HEK293 (cell line): ENCODE measurements around the gene ALDOA.

Source experiments
- CTCF ChIA-PET: fragments of 350-600 bp; formaldehyde crosslinking; extraction: SDS; loops from one replicate; lab custom pipeline; 2021; ENCODE audit warnings: antibody characterized with exemption; lab: Yijun Ruan, JAX
- POLR2A ChIA-PET: fragments of 300-600 bp; formaldehyde crosslinking; extraction: SDS; loops from one replicate; lab custom pipeline; 2020; ENCODE audit warnings: antibody characterized with exemption, inconsistent platforms; lab: Yijun Ruan, JAX
- H3K27ac ChIP-seq: fragments of 200-500 bp; sonication (Bioruptor generic); 2 replicates; pipeline ENCODE4 v1.5.1; 2014; ENCODE audit warnings: low read depth, low read length, control low read depth, inconsistent platforms; ENCODE audit errors: extremely low read depth
- H3K36me3 ChIP-seq, 2 experiments: fragments of 200-500 bp in 1 of 2; sonication (Bioruptor generic) in 1 of 2; 1 replicate in 1 of 2; 2 replicates in 1 of 2; pipeline ENCODE4 v1.5.1; 2014 to 2017; ENCODE audit warnings: inconsistent platforms in 2 of 2, low read length in 2 of 2; ENCODE audit not compliant: control insufficient read depth in 2 of 2, insufficient read depth in 1 of 2
- H3K4me1 ChIP-seq: fragments of 200-500 bp; sonication (Bioruptor generic); 2 replicates; pipeline ENCODE4 v1.5.1; 2014; ENCODE audit warnings: mild to moderate bottlenecking, low read length, inconsistent platforms; ENCODE audit not compliant: control insufficient read depth, insufficient read depth
- H3K4me3 ChIP-seq: 2 replicates; pipeline ENCODE4 v1.5.1; 2011; ENCODE audit warnings: low read depth, mild to moderate bottlenecking, control low read depth, low read length, moderate library complexity
- H3K9me3 ChIP-seq: fragments of 200-500 bp; sonication (Bioruptor generic); 2 replicates; pipeline ENCODE4 v1.5.1; 2014; ENCODE audit warnings: low read depth, low read length, inconsistent platforms; ENCODE audit not compliant: control insufficient read depth, insufficient read depth
- BCL6B ChIP-seq: fragments of 450-650 bp; formaldehyde crosslinking; IDR thresholded peaks from 2 replicates; pipeline ENCODE4 v1.5.1; 2017; ENCODE audit warnings: missing biosample characterization, missing genetic modification characterization
- CTCF ChIP-seq: fragments of 450-650 bp; formaldehyde crosslinking; IDR thresholded peaks from 2 replicates; pipeline ENCODE4 v1.5.1; 2016; ENCODE audit warnings: missing biosample characterization, missing genetic modification characterization
- ELK4 ChIP-seq: IDR thresholded peaks from 2 replicates; pipeline ENCODE4 v1.6.1; 2011; ENCODE audit warnings: mild to moderate bottlenecking, low read depth, low read length, borderline replicate concordance
- HIC1 ChIP-seq: fragments of 450-650 bp; formaldehyde crosslinking; IDR thresholded peaks from 2 replicates; pipeline ENCODE4 v1.5.1; 2016; ENCODE audit warnings: missing biosample characterization, missing genetic modification characterization
- PATZ1 ChIP-seq: fragments of 450-650 bp; formaldehyde crosslinking; IDR thresholded peaks from 2 replicates; pipeline ENCODE4 v1.5.1; 2016; ENCODE audit warnings: missing biosample characterization, missing genetic modification characterization
- ZBTB7A ChIP-seq: fragments of 450-650 bp; formaldehyde crosslinking; IDR thresholded peaks from 2 replicates; pipeline ENCODE4 v1.5.1; 2016; ENCODE audit warnings: low read depth, missing biosample characterization, missing genetic modification characterization
- ZIC2 ChIP-seq: fragments of 450-650 bp; formaldehyde crosslinking; IDR thresholded peaks from 2 replicates; pipeline ENCODE4 v1.5.1; 2016; ENCODE audit warnings: missing biosample characterization, missing genetic modification characterization
- ZNF747 ChIP-seq: fragments of 450-650 bp; formaldehyde crosslinking; IDR thresholded peaks from 2 replicates; pipeline ENCODE4 v1.5.1; 2016; ENCODE audit warnings: missing biosample characterization, missing genetic modification characterization
- ZNF768 ChIP-seq: fragments of 450-650 bp; formaldehyde crosslinking; IDR thresholded peaks from 2 replicates; pipeline ENCODE4 v1.5.1; 2018; ENCODE audit warnings: missing biosample characterization, mild to moderate bottlenecking, missing genetic modification characterization
- ZNF843 ChIP-seq: fragments of 450-650 bp; formaldehyde crosslinking; IDR thresholded peaks from 2 replicates; pipeline ENCODE4 v1.5.1; 2016; ENCODE audit warnings: missing biosample characterization, missing genetic modification characterization
- TF ChIP-seq, protein P1 (sequence below): fragments of 450-650 bp; formaldehyde crosslinking; IDR thresholded peaks from 2 replicates; pipeline ENCODE4 v1.5.1; 2016; ENCODE audit warnings: missing biosample characterization, missing genetic modification characterization, borderline replicate concordance

Gene ALDOA

GRCh38 chr16:30082545-30083090 lies 17.1 kb downstream of the ALDOA start:
- ChIA-PET POLR2A (interaction anchor here (1.5 kb wide), 1 partner anchor 16 kb away, joined by 8 read pairs; the partner anchor contains the start of gene ALDOA), CTCF (interaction anchor here (0.6 to 1.7 kb wide), 9 partner anchors 9 to 519 kb away, joined by 3 to 5 read pairs (median 4); partner anchors contain the start of genes TBX6 and TMEM219)
- H3K36me3 ChIP-seq = peaks cover 29 to 92% of the 10 kb centered on the region in 2 experiments; a peak in 2 of 3 replicates
- H3K4me1 ChIP-seq = no peaks in the 10 kb centered on the region
- H3K9me3 ChIP-seq = no peaks in the 10 kb centered on the region
- no peak overlapping the region for H3K27ac ChIP-seq
- TF ChIP-seq BCL6B (tag by site-specific recombination) (no peak), ZIC2 (tag by site-specific recombination) (no peak), ELK4 (no peak), CTCF (tag by site-specific recombination) (peak; percentile 28; the same call in 1 of the 2 replicates), ZNF747 (no peak), ZNF843 (tag by site-specific recombination) (no peak)
- TF ChIP-seq, protein P1, sequence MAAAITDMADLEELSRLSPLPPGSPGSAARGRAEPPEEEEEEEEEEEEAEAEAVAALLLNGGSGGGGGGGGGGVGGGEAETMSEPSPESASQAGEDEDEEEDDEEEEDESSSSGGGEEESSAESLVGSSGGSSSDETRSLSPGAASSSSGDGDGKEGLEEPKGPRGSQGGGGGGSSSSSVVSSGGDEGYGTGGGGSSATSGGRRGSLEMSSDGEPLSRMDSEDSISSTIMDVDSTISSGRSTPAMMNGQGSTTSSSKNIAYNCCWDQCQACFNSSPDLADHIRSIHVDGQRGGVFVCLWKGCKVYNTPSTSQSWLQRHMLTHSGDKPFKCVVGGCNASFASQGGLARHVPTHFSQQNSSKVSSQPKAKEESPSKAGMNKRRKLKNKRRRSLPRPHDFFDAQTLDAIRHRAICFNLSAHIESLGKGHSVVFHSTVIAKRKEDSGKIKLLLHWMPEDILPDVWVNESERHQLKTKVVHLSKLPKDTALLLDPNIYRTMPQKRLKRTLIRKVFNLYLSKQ (tag by site-specific recombination) = no peak
- H3K4me3 ChIP-seq = no peak overlapping the region

DNA sequence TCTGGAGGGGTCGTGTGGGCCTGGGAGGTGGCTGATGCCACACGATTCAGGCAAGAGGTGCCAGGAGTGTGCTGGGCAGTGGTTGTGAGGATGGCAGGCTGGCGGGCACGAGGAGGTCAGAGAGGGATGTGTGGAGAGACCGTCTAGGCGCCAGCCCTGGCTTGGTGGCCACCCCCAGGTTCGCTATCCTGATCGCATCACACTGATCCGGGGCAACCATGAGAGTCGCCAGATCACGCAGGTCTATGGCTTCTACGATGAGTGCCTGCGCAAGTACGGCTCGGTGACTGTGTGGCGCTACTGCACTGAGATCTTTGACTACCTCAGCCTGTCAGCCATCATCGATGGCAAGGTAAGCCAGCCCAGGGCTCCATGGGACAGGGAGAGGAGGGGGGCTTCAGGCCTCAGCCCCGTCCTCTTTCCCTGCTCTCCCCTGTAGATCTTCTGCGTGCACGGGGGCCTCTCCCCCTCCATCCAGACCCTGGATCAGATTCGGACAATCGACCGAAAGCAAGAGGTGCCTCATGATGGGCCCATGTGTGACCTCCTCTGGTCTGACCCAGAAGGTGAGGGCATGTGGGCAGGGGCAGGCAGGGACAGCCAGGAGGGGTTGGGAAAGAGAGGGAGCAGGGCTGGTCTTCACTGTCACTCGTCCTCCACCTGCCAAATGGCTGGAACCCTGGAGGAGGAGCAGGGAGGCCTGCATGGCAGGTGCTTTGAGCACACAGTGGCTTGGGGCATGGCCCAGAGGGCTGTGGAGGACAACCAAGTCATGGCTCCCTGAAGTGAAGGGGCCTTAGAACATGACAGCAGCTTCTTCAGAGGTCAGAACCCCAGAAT lies 17.9 kb downstream of the ALDOA start:
- ChIA-PET POLR2A (interaction anchor here (0.6 to 2.9 kb wide), 2 partner anchors 18 to 405 kb away, joined by 7 to 13 read pairs; partner anchors contain the start of gene ALDOA), CTCF (interaction anchor here (0.7 to 1.7 kb wide), 3 partner anchors 8 to 121 kb away, joined by 3 to 4 read pairs (median 3); partner anchors contain the start of genes TBX6 and TMEM219)
- H3K27ac ChIP-seq = no peak overlapping the region
- TF ChIP-seq ZBTB7A (0 out of 2 replicates have a peak, but pooled peaks have one; percentile 15), HIC1 (tag by site-specific recombination) (0 out of 2 replicates have a peak, but pooled peaks have one; percentile 32), PATZ1 (tag by site-specific recombination) (peak; percentile 26; the same call in 1 of the 2 replicates), ZNF768 (tag by site-specific recombination) (no peak)
- TF ChIP-seq, all 188 proteins: peak for 3
- H3K9me3 ChIP-seq = no peaks in the 10 kb centered on the region
- no peak overlapping the region for H3K4me3 ChIP-seq
- H3K4me1 ChIP-seq = no peaks in the 10 kb centered on the region
- peaks cover 29 to 84% of the 10 kb centered on the region in 2 experiments; a peak in 2 of 3 replicates for H3K36me3 ChIP-seq
